Measurements from ENCODE around the gene CNTN6.

GRCh38 chr3:1365528-1365927 is 272.7 kb downstream of the CNTN6 start:
- TF ChIP-seq ZNF232 (CRISPR knock-in tag; IDR thresholded peaks at IDR 0.05) (no peak), CBFB (CRISPR knock-in tag; IDR thresholded peaks at IDR 0.05; ENCODE audit: low read depth) (no peak), ATF2 (CRISPR knock-in tag; IDR thresholded peaks at IDR 0.05; ENCODE audit: borderline replicate concordance, low read depth) (no peak)
- TF ChIP-seq, protein P1, sequence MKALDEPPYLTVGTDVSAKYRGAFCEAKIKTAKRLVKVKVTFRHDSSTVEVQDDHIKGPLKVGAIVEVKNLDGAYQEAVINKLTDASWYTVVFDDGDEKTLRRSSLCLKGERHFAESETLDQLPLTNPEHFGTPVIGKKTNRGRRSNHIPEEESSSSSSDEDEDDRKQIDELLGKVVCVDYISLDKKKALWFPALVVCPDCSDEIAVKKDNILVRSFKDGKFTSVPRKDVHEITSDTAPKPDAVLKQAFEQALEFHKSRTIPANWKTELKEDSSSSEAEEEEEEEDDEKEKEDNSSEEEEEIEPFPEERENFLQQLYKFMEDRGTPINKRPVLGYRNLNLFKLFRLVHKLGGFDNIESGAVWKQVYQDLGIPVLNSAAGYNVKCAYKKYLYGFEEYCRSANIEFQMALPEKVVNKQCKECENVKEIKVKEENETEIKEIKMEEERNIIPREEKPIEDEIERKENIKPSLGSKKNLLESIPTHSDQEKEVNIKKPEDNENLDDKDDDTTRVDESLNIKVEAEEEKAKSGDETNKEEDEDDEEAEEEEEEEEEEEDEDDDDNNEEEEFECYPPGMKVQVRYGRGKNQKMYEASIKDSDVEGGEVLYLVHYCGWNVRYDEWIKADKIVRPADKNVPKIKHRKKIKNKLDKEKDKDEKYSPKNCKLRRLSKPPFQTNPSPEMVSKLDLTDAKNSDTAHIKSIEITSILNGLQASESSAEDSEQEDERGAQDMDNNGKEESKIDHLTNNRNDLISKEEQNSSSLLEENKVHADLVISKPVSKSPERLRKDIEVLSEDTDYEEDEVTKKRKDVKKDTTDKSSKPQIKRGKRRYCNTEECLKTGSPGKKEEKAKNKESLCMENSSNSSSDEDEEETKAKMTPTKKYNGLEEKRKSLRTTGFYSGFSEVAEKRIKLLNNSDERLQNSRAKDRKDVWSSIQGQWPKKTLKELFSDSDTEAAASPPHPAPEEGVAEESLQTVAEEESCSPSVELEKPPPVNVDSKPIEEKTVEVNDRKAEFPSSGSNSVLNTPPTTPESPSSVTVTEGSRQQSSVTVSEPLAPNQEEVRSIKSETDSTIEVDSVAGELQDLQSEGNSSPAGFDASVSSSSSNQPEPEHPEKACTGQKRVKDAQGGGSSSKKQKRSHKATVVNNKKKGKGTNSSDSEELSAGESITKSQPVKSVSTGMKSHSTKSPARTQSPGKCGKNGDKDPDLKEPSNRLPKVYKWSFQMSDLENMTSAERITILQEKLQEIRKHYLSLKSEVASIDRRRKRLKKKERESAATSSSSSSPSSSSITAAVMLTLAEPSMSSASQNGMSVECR (CRISPR knock-in tag; IDR thresholded peaks at IDR 0.05; ENCODE audit: borderline replicate concordance): no peak
- TF ChIP-seq, protein P2, sequence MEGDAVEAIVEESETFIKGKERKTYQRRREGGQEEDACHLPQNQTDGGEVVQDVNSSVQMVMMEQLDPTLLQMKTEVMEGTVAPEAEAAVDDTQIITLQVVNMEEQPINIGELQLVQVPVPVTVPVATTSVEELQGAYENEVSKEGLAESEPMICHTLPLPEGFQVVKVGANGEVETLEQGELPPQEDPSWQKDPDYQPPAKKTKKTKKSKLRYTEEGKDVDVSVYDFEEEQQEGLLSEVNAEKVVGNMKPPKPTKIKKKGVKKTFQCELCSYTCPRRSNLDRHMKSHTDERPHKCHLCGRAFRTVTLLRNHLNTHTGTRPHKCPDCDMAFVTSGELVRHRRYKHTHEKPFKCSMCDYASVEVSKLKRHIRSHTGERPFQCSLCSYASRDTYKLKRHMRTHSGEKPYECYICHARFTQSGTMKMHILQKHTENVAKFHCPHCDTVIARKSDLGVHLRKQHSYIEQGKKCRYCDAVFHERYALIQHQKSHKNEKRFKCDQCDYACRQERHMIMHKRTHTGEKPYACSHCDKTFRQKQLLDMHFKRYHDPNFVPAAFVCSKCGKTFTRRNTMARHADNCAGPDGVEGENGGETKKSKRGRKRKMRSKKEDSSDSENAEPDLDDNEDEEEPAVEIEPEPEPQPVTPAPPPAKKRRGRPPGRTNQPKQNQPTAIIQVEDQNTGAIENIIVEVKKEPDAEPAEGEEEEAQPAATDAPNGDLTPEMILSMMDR (IDR thresholded peaks at IDR 0.05): no peak
